ENCODE data around the gene PDGFA. TPM values are rescaled to one million over a fixed set of nuclear protein-coding genes. Genes with fewer than 3 reads are reported as not detected.
"Not testable (repeated sequence)": the region's sequence is repeated elsewhere in the genome, so short reads cannot be mapped to it uniquely, and the experiment has no call there.

Gene PDGFA
- total and polyA plus RNA-seq, 7 donors = 9.1 to 30.4 (median 15.9) TPM

- no peak overlapping the region for H3K27ac ChIP-seq
- H3K36me3 ChIP-seq (ENCODE audit: insufficient read depth in 1 of 2, low read depth in 1 of 2) = no peaks in the 10 kb centered on the region
- H3K27me3 ChIP-seq (ENCODE audit: insufficient read depth in 3 of 3, low read length in 2 of 3) = peaks cover 0 to 3% (median 0%) of the 10 kb centered on the region in 3 donors
- no peak for TF ChIP-seq CTCF (IDR thresholded peaks at IDR 0.05)
- H3K4me1 ChIP-seq = no peaks in the 10 kb centered on the region
- H3K9me3 ChIP-seq = no peaks in the 10 kb centered on the region
- no peak overlapping the region for H3K4me3 ChIP-seq
- no peak for ATAC-seq
- intact Hi-C loops (cut with DNase I) = no loop called here
- DNase-seq = no peak
- WGBS, 3 donors = 67 to 79% (median 73%) methylated on average over 44 of the region's 44 CpGs
Observed at GRCh38 chr7:552868-553635, 33.4 kb upstream of the PDGFA start.

GRCh38 chr7:552151-552867 lies 32.7 kb upstream of the PDGFA start:
- WGBS, 3 donors = 76 to 79% (median 78%) methylated on average over 32 of the region's 32 CpGs
- H3K27me3 ChIP-seq (ENCODE audit: insufficient read depth in 3 of 3, low read length in 2 of 3); H3K4me1 ChIP-seq; DNase-seq; H3K9me3 ChIP-seq; H3K4me3 ChIP-seq; H3K36me3 ChIP-seq (ENCODE audit: insufficient read depth in 1 of 2, low read depth in 1 of 2); H3K27ac ChIP-seq; intact Hi-C loops (cut with DNase I); ATAC-seq: not testable (repeated sequence)

GRCh38 chr7:551615-551970 lies 31.9 kb upstream of the PDGFA start:
- H3K27ac ChIP-seq; H3K36me3 ChIP-seq (ENCODE audit: insufficient read depth in 1 of 2, low read depth in 1 of 2); ATAC-seq; intact Hi-C loops (cut with DNase I); H3K9me3 ChIP-seq; H3K4me3 ChIP-seq; H3K4me1 ChIP-seq; H3K27me3 ChIP-seq (ENCODE audit: insufficient read depth in 3 of 3, low read length in 2 of 3): not testable (repeated sequence)
- peak in 1 of 2 donors; percentile 26 for DNase-seq
- 89 to 93% (median 93%) methylated on average over 9 of the region's 9 CpGs for WGBS, 3 donors

GRCh38 chr7:550881-551614 lies 31.4 kb upstream of the PDGFA start:
- Histone ChIP-seq H3K4me1 (no peaks in the 10 kb centered on the region), H3K27ac (no peak overlapping the region), H3K27me3 (ENCODE audit: insufficient read depth in 3 of 3, low read length in 2 of 3) (no peaks in the 10 kb centered on the region), H3K9me3 (no peaks in the 10 kb centered on the region), H3K36me3 (ENCODE audit: insufficient read depth in 1 of 2, low read depth in 1 of 2) (no peaks in the 10 kb centered on the region), H3K4me3 (no peak overlapping the region)
- TF ChIP-seq CTCF (IDR thresholded peaks at IDR 0.05) = no peak
- no peak for ATAC-seq
- intact Hi-C loops (cut with DNase I) = no loop called here
- peak in 1 of 2 donors; percentile 44 for DNase-seq
- WGBS, 3 donors = 94 to 98% (median 96%) methylated on average over 14 to 19 of the region's 19 CpGs

GRCh38 chr7:549891-550625 lies 30.4 kb upstream of the PDGFA start:
- DNase-seq = peak in 1 of 2 donors; percentile 23
- intact Hi-C loops (cut with DNase I) = no loop called here
- no peaks in the 10 kb centered on the region for H3K9me3 ChIP-seq

More at GRCh38 chr7:549891-550625, 30.4 kb upstream of the PDGFA start:
- Histone ChIP-seq H3K36me3 (ENCODE audit: insufficient read depth in 1 of 2, low read depth in 1 of 2) (no peaks in the 10 kb centered on the region), H3K27ac (no peak overlapping the region), H3K27me3 (ENCODE audit: insufficient read depth in 3 of 3, low read length in 2 of 3) (peaks cover 0 to 3% (median 0%) of the 10 kb centered on the region in 3 donors), H3K4me1 (no peaks in the 10 kb centered on the region), H3K4me3 (no peak overlapping the region)
- TF ChIP-seq CTCF (IDR thresholded peaks at IDR 0.05) = no peak
- ATAC-seq = no peak
- WGBS, 3 donors = 92 to 94% (median 93%) methylated on average over 31 of the region's 31 CpGs
